Dermis microvascular lymphatic vessel endothelial cell (primary cell): ENCODE measurements around the gene JARID2. TPM values are rescaled to one million over a fixed set of nuclear protein-coding genes. Genes with fewer than 3 reads are reported as not detected.

Source experiments
- DNase-seq, 2 donors: peaks; one replicate each; pipeline versions ENCODE4 v3.0.0 to v3.0.0-alpha.2; 2010; ENCODE audit warnings: low read depth in 2 of 2
- total RNA-seq: library from RNA; depleted of rRNA; stranded (reverse); fragments of >200 nt; gene quantifications from 2 replicates; pipeline ENCODE4 v1.2.1, GENCODE V29; 2014

JARID2 gene
- total RNA-seq, 1 donor from 2014 or later = 11.8 TPM

GRCh38 chr6:15556711-15557110 is 310.8 kb downstream of the JARID2 start:
- no peak for DNase-seq

GRCh38 chr6:15557174-15557573 is 311.3 kb downstream of the JARID2 start:
- no peak for DNase-seq

GRCh38 chr6:15560713-15561112 is 314.8 kb downstream of the JARID2 start:
- DNase-seq = no peak

- no peak for DNase-seq
Observed at GRCh38 chr6:15561447-15562199, 315.8 kb downstream of the JARID2 start.

GRCh38 chr6:15562977-15563376 is 317.1 kb downstream of the JARID2 start:
- DNase-seq = no peak

- DNase-seq = no peak
Observed at GRCh38 chr6:15569035-15569995, 323.4 kb downstream of the JARID2 start.

GRCh38 chr6:15570171-15570570 is 324.3 kb downstream of the JARID2 start:
- DNase-seq = no peak
